Kidney glomerular epithelial cell (primary cell): ENCODE measurements around the gene PKD1.
"Not testable (repeated sequence)": the region's sequence is repeated elsewhere in the genome, so short reads cannot be mapped to it uniquely, and the experiment has no call there.

Experiments
- DNase-seq: peaks from one replicate; lab custom pipeline; 2025; lab: John Stamatoyannopoulos, UW

PKD1 gene

DNA sequence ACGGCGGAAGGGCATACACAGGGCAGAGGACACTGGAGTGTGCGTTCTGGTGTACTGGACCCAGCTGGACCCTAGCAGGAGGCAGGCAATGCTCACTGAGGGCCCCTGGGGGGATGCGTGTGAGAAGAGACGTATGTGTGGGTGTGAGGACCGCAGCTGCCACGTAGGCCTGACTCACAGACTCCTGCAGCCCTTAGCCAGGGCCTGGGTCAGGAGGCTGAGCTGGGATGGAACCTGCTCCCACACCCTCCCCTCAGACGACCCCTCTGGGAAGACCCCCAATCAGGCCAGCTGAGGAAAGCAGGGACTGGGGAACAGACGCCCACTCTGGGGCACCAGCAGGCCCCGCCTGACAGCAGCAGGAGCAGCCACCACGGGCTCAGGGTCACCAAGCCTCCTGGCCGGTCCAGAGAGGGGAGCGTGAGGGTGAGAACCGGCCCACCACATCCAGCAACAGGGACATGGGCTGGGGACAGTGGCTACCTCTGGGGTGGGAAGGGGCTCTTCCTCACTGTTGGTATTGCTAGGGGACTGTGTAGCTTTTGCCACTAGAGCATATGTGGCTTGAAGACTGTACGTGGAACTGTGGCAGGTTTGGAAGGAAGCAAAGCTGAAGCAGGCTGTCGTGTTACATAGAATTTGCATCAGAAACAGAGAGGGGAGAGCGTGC, 28.4 kb downstream of the PKD1 start:
- DNase-seq: not testable (repeated sequence)

DNA sequence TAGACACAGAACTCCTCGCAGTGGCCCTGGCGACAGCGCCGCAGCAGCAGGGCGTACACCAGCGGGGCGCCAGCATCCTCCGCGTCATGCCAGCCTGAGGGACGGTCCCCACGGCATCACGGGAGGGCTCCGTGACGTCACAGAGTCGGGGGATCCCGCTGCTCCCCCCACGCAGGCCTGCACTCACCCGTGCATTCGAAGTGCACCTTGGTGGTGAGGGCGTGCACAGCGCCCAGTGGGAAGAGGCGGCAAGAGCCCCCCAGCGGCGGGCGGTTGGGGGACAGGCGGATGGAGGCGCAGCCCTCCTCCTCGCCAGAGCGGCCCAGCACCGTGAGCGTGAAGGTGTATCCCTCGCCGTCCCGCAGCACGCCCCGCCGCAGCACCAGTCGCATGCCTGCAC, 29.5 kb downstream of the PKD1 start:
- DNase-seq: not testable (repeated sequence)

DNA sequence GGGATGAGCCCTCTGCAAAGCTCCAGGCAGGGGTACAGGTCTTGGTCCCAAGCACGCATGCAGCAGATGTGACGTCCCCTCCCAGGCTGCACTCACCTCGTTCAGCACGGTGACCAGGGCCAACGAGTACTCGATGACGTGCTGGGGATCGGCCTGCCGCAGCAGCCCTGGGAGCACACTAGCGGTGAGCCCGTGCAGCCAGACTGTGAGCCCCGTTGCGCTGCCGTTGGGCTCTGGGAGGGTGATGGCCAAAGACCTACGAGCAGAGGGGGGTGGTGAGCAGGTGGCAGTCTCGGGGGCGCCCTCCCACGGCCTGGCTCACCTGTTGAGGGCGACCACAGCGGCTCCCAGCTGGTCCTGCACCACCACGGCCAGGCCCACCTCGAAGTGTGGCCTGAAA, 29.9 kb downstream of the PKD1 start:
- not testable (repeated sequence) for DNase-seq

DNA sequence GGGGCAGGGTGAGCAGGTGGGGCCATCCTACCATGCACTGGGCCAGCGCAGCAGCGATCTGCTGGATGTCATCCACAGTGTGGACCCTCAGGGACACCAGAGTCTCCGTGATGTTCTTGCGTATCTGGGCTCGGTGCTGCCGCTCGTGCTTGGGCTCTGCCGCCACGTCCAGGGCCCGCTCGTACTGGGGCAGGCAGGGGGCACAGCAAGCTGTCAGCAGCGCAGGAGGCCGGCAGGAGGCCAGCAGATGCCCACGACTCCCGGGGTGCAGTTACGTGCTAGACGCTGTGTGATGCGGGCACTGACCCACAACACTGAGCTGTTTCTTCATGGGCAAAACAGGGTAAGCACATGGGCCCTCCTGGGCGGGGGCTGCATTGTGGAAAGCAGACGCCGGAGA, 30.4 kb downstream of the PKD1 start:
- not testable (repeated sequence) for DNase-seq

DNA sequence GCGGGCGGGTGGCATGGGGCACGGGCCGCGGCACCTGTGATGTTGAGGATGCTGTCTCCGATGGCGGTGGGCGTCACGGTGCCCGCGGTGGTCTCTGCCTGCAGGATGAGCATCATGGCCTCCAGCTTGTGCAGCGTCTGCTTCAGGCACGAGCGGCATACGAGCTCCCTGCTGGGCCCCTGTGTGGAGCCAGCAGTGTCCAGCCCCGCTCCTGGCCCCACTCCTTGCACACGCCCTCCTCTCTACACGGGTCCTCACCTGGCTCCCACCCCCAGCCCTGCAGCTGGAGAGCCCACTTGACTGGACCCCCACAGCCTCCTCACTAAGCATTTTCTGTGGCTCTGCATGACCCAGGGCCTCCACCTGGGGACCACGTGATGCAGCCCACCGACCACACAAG, 31.2 kb downstream of the PKD1 start:
- not testable (repeated sequence) for DNase-seq

DNA sequence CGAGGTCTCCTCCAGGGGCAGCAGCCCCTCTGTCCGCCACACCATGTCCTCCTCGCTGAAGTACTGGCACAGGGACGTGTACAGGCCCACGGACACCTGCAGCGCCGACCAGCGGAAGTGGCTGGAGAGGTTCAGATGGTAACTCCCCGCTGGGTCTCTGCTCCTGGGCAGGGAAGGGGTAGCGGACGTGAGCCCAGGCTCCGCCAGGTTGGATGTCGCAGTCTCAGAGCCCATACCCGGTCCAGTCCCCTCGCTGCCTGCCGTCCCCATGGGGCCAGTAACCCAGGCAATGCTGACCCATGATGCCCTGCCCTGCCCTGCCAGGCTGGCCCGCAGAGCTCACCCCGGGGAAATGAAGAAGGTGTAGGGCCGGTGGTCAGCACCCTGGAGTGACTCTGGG, 33.2 kb downstream of the PKD1 start:
- DNase-seq: no peak

DNA sequence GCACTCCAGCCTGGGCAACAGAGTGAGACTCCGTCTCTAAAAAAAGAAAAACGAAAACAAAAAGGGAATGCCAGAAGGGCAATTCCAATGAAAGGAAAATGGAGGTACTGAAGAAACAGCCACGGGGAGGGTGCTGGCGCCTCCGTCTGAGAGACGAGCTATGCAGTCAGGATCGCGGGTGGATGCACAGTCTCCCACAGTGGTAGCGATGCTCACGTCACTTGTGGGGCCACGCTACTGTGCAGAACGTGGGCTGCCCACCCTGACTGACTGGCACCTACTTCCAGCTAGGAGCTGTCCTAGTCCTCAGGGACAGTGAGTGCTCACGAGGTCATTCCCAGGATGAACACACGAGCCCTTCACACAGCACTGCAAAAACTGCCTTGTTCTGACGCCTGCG, 34.1 kb downstream of the PKD1 start:
- not testable (repeated sequence) for DNase-seq

DNA sequence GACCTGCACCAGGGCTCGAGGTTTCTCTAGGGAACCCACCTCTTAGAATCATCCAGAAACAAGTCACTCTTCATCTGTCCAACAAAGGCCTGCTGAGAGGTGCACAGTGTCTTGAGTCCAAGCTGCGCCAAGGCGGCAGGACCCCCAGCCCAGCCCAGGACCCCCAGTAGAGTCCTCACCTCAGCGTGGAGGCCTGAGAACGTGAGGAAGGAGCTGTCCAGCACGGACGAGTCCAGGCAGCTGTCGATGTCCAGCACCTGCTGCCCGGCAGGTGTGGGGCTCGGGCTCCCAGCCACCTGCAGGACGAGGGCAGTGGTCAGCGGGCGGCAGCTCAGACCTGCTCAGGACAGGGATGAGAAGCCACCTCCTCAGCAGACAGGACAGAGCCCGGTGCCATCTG, 38.0 kb downstream of the PKD1 start:
- not testable (repeated sequence) for DNase-seq

DNA sequence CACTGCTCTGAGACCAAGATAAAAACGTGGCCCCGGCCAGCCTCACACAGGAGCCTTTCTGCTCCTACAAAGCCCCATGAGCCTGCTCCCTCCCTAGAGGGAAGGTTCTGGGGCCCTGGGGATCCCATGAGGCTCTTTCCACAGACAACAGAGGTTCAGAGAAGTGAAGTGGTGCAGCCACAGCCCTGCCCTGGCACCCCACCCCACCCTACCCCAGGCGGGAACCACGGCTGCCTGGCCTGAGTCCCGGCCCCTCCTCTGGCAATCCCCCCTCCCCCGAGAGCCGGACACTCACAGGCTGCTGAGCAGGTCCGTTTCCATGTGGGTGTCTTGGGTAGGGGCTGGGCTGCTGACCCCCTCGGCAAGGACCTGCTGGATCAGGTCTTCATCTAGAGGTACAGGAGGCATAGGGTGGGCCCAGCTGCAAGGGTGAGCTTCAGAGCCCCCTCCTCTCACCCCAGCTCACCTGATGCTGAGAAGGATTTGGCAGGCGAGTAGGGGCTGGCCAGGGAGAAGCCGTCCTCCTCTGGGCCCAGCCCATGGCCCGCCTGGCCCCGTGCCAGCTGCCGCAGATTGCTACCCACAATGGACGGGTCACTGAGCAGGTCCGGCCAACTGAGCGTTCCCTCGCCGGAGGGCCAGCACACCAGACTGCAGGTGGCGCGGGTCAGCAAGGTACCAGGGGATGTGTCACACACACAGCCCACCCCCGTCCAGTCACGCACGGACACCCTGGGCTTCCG, 38.7 kb downstream of the PKD1 start:
- peak; percentile 40 for DNase-seq

DNA sequence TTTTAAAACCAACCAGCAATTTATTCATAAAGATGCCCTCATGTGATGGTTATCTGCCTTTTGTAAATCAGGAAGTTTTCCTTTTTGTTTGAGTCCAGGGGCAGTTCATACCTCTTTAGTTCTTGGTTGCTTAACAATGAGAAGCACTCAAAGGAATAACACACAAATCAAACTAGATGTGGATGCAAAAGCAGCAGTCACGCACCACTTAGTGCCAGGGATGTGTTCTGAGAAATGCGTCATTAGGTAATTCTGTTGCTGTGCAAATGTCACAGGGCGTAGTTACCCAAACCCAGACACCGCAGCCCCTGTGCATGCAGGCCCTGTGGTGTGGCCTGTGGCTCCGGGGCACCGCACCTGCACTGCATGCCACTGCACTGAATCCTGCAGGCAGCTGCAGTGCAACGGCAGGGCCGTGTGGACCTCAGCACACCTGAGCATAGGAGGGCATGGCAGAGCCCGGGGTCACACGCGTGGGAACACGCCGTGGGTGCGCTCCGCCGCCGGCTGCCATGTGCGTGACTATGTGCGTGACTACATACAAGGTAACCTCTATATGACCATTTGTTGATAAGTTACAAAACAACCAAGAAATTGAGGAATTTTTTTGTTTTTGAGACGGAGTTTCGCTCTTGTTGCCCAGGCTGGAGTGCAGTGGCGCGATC, 39.6 kb downstream of the PKD1 start:
- peak; percentile 68 for DNase-seq

DNA sequence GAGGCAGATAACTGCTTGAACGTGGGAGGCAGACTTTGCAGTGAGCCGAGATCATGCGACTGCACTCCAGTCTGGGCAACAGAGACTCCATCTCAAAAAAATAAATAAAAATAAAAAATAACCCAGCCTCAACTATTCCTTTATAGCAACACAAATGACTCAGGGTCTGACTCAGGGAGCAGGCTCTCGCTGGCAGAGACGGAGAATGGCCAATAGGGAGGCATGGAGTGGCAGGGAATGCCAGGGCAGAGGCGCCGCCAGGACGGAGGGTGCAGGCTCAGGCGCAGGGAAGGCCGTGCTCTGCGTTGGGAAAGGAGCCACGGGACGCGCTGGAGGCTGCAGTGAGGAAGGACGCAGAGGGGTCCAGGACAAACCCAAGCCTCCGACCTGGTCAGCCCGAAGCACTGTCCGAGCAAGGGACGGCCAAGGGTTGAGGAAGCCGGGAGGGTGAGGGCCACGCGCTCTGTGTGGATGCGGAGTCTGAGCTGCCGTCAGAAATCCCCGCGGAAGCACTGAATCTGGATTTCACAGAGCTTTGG, 40.3 kb downstream of the PKD1 start:
- peak; percentile 31 for DNase-seq

DNA sequence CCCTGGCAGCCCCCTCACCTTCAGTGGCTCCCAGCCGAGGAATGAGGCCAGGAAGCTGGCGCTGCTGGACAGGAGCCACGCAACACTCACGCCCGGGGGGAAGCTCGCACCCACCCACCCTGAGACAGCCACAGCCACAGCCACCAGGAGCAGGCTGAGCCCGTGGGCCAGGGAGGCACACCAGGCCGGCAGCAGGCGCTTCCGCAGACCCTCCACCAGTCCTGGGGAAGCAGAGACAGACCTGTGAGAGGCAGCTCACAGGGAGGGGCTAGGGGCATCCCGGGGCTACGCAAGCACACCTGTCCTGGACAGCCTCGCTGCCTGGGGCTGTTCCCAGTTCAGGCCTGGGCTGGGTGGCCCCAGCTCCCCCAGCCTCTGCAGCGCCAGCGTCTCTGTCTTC, 41.9 kb downstream of the PKD1 start:
- DNase-seq: no peak

DNA sequence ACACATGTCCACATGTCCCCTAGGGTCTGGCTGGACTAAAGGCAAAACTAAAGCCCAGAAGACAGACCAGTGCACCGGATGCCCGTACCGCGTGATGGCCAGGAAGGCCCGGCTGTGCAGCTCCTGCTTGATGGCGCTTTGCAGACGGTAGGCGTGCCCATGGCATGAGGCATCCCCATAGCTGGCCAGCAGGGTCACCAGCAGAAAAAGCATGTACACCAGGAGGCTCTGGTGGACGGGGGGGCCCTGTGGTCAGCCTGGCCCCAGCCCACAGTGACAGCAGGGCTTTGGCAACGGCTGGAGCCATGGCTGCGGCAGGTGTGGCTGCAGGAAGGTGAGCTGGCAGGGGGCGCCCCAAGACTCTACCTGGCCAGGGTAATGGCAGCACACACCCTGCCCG, 42.8 kb downstream of the PKD1 start:
- DNase-seq: no peak

DNA sequence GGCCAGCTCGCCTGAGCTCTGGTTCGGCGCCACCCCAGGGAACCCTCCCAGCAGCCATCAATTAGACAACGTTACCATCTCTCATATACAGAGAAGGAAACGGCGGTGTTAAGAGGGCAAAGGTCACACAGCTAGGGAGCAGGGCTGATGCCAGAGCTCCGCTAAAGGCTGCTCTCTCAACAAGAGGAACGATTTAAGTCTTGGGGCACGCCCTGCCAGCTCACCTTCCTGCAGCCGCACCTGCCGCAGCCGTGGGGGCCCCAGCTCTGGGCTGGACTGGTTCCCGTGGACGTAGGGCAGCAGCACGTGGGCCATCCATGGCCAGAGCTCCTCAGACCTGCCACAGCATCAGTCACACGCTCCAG, 43.5 kb downstream of the PKD1 start:
- no peak for DNase-seq

DNA sequence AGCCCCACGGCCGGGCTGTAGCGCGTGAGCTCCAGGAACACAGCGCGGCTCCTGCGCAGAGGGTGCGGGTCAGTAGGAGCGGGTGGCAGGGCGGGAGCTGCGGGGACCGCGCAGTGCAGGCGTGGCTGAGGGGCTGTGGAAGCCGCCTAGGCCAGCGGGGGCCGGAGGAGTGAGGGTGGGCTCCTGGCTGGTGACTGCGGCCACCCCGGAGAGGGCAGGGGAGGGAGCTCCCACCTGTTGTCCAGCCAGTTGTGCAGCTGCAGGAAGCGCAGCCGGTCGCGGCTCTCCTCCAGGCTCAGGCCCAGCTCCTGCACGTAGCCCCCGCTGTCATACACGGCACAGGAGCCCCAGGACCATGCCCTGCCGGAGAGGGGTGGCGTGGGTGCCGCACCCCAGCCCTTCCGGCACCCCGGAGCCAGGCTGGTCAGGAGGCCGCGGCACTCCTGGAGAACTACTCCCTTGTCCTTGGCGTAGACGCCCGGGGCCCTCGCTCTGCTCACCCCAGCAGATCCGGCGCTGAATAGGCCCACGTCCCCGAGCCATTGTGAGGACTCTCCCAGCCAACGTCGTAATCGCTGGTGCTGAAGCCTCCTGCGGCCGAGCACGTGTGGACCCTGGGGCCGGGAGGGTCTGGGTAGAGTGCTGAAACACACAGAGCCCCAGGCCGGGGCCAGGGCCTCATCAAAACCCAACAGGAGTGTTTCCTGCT, 44.0 kb downstream of the PKD1 start:
- no peak for DNase-seq

DNA sequence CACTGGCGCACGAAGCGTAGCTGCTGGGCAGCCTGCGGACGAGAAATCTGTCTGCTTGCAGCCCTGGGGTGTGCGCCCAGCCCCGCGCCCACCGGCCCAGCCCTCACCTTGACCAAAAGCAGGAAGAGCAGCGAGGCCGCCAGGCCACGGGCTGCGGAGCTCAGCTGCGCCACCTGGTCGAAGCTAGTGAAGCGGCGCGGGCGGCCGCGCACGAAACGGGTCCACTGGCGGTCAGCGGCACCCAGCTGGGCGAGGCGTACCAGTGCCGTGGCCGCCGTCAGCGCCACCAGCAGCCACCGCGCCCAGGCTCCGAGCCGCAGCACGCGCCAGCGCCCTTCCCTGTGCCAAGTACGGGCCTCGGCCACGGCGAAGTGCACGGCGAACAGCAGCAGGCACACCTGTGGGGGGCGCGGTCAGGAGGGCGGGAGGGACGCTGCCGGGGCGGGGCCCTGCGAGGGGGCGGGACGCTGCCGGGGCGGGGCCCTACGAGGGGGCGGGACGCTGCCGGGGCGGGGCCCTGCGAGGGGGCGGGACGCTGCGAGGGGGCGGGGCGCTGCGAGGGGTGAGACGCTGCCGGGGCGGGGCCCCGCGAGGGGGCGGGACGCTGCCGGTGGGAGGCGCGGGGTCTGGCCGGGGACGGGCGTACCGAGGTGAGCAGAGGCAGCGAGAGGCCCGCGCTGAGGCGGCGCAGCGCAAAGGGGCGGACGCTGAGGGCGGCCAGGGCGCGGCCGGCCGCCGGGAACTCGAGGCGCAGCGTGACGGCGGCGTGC, 44.7 kb downstream of the PKD1 start:
- peak; percentile 36 for DNase-seq

DNA sequence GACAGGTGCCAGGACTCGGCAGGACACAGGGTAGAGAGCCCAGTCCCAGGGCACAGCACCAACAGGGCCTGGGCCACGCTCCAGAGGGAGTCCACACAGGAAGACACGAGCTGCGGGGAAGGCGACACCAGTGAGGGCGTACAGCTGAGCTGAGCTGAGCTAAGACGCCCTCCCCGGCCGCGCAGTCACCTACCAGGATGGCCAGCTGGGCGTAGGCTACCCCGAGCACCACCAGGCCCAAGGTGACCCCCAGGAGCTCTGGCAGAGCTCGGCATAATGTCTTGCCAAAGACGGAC, 45.3 kb downstream of the PKD1 start:
- no peak for DNase-seq

DNA sequence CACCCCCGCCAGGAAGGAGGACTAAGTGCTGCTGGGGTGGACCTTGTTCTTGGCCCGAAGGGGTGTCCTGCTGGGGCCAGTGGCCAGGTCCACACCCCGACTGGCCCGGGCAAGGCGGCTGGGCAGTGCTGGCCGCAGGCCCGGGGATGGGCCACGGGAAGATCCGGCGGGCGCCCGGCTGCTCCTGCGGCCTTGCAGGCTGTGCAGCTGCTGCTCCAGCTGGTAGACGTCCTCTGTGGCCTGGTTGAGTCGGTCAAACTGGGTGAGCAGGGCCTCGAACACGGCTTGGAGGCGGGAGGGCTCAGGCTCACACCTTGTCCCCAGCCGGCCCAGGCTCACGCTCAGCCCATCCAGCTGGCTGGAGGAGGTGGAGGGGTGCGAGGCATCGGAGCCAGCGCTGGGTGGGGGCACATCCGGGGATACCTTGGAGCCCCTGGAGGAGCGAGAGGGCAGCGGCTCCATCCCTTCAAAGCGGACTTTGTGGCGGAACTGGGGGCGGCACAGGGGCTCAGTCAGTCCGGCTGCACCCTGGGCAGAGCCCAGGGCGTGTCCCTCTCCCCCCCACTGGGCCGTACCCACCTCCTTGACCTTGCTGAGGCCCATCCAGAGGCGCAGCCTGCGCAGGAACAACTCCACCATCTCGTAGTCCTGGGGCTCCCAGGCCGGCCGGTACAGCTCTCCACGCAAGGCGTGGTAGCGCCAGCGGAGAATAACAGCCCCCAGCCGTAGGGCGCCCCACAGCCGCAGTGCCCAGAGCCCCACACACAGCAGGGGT, 45.8 kb downstream of the PKD1 start:
- DNase-seq: no peak

DNA sequence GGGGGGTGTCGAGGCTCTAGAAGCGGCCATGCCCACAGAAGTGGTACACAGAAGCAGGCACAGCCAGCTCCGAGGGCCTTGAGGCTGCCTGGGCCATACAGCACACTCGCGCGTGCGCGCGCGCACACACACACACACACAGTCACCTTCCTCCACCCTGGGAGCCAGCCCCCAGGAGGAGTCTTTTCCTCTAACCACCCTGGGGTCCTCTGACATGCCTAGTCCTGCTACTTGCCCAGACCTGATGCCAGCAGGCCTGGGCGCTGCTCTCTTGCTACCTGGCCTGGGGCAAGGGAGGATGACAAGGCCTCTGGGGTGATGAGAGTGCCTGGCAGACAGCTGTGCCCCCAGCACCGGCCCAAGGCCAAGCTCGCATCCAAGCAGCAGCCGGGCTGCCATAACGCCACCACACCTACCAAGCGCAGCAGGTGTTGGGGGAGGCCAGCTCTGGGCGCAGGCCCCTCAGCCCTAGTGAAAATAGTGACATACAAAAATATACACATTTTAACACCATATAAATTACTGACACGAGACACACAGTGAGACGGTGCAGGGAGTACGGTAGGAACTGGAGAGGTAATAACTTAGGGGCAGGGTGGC, 46.8 kb downstream of the PKD1 start:
- no peak for DNase-seq

DNA sequence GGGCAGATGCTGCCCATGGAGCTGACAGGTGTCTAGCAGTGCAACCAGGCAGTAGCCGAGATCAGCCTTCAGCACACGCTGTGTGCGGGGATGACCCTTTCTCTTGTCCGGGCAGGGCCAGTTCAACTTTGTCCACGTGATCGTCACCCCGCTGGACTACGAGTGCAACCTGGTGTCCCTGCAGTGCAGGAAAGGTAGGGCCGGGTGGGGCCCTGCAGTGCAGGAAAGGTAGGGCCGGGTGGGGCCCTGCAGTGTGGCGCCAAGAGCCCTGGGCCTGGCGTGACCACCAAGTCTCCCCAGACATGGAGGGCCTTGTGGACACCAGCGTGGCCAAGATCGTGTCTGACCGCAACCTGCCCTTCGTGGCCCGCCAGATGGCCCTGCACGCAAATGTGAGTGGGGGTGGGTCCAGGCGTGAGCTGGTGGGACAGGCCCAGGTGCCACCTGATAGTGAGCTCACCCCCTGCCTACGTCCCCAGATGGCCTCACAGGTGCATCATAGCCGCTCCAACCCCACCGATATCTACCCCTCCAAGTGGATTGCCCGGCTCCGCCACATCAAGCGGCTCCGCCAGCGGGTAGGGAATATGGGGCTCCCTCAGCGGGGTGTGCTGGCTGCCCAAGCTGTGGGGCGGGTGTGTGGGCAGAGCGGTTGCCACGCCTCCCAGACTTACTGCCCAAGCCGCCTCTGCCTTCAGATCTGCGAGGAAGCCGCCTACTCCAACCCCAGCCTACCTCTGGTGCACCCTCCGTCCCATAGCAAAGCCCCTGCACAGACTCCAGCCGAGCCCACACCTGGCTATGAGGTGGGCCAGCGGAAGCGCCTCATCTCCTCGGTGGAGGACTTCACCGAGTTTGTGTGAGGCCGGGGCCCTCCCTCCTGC, 47.7 kb downstream of the PKD1 start:
- no peak for DNase-seq
